Stimulated activated CD8-positive, alpha-beta memory T cell treated with anti-CD3 and anti-CD28 coated beads, Interleukin-2, amount 100 ng/mL, for 48 hours (primary cell): ENCODE results near the gene LIPA.
"Not testable (repeated sequence)": the region's sequence is repeated elsewhere in the genome, so short reads cannot be mapped to it uniquely, and the experiment has no call there.

ENCODE experiments used
- DNase-seq, 2 donors: peaks; one replicate each; pipeline ENCODE4 v3.0.0-alpha.2; 2020; ENCODE audit warnings: low read depth in 2 of 2

The LIPA gene

GRCh38 chr10:89207801-89208551, 43.6 kb downstream of the LIPA start:
- peak in 1 of 2 donors; percentile 5 for DNase-seq

DNA sequence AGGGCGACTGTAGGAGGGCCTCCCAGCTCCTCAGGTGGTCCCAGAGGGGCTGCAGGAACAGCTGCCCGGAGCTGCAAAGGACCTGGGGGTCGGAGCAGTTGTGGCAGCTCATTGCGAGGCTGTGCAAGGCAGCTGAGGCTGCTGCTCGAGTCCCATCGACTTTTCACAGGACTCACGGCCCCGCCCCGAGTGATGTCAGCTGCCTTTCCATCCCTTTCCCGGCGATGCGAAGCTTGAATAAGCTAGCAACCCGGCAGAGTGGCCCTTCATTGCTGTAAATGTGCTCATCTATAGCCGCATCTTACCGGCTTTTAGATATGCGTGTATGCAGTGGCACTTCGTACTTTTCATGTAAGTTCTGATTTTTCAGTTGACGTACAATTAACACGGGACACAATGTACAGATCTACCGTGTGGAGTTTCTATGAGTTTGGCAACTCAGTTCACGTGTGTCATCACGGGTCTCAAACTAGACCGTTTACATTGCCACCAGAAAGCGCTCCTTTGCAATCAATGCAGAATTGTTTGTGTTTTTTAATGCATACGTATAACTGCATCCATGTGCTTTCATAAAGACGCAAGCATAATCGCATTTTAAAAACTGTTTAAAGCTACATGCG, 44.3 kb downstream of the LIPA start, which contains the start of gene CH25H:
Gene CH25H (minus strand): TSS at position 137 of the 620 bp plus-strand sequence. CDS start 25 bp downstream, at position 112.
- peak; percentile 32 to 50 for DNase-seq

DNA sequence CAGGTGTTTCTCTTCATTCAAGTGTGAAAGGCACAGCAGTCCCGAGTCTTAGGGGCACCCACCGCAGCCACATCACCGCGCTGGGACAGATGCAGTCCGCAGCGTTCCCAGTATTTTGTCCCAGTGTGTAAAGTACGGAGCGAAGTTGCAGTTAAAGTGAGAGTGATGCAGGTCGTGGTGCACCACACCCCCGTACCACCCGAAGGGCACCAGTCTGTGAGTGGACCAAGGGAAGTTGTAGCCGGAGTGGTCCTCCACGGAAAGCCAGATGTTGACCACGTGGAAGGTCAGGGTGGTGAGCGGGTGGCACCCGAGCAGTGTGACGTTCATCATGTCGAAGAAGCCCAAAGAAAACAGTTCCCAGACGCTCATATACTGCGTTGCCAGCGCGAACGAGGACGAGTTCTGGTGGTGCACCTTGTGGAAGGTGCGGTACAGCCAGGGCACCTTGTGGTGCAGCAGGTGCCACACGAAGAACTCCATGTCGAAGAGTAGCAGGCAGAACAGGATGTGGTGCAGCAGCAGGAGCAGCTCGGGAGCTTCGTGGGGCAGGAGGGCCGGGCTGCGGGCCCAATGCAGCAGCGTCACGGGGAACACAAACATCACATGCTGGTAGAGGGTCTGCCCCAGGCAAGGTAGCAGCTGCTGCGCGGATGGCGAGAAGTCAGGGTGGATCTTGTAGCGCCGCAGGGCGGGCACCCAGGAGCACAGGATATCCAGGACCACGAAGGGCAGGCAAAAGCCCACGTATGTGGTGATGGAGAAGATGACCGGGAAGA, 45.0 kb downstream of the LIPA start:
- peak in 1 of 2 donors; percentile 8 for DNase-seq

DNA sequence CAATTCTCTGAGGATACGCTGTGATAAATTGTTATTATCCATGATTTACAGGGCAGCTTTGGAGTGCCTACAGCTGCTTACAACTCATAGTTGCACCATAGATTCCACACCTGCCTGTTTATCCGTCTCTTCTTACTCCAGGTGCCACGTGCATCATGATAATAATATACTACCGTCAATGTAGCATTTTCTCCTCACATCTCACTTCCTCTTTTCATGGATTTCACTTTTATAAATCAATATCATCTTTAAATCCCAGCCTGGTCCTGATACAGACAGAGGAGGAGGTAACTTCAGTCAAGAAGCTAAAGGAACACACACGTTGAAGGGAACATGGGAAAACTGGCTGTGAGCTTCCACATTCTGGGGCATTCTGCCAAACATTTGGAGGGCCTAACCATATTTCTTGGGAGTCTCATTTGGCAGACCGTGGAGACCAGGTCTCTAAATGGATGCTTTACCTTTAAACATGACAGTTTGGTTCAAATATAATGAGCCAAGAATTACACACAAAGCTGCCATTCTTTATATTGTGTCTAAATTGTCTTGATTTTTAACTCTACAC, 46.9 kb downstream of the LIPA start:
- DNase-seq = no peak

GRCh38 chr10:89203237-89203636, 48.3 kb downstream of the LIPA start:
- no peak for DNase-seq

DNA sequence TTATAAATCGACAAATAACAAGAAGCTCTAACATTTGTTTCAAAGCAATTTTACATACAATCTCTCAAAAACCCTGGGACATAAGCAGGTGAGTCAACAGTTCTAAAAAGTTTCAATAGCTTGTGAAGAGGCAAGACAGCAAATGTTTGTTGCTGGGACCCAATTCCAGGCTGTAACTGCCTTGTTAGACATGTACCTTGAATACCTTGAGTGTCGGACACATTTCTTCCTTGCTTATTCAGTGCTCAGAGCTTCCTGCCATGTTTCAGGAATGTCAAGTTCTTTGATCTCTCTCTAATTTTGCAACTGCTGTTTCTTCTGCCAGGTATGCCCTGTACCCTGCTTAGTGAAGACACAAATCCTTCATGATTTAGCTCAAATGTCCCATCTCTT, 49.5 kb downstream of the LIPA start:
- DNase-seq = no peak

DNA sequence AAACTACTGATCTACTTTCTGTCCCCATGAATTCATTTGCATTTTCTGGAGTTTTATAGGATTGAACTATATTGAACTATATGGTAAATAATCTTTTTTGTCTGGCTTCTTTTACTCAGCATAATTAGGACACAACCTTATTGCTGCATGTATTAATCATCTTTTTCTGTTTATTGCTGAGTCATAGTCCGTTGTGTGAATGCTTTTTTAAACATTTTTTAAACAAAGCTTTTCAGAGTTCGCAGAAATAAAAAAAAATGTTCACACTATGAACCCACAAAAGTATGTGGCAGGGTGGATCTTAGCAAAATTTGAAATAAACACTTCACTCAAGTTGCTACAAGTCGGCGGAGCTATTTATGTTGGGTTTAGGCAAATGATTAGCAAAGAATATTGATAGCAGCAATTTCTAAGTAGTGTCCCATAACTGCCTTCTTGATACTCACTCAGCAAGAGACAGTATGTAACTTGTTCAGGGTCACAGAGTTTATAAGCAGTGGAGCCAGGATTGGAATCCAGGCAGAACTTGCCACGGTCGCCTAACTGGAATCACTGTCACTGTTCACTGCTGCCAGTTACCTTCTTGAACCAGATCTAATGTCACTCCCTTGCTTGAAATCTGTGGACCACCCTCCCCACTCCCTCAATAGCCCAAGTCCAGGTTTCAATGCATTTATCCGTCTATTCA, 50.1 kb downstream of the LIPA start:
- no peak for DNase-seq

- no peak for DNase-seq
These were observed 54.1 kb downstream of the LIPA start for GRCh38 chr10:89197473-89197872.

GRCh38 chr10:89191301-89191700, 60.3 kb downstream of the LIPA start:
- DNase-seq = not testable (repeated sequence)

DNA sequence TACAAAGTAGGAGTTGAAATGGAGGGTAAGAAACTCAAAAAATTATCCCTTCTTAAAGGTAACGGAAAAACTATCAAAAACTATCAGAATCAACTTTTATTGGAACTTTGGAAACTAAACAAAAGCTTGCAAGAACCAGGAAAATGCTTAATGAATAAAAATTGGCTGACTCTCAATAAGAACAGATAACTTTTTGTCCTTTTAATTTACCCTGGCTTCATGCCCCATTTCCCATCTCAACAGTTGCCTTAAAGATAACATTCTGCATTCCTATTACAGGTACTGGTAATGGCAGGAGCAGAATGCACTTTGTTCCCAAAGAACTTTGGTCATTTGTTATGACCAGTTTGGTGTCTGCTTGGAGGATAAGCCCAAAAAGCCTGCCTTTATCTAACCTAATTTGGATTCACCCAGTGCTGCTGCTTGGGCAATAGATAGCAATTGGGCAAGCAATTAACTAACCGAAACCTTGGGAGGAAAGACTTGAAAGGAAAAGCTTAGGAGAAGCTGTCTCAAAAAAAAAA, 62.3 kb downstream of the LIPA start:
- DNase-seq = no peak

GRCh38 chr10:89185658-89186057, 65.9 kb downstream of the LIPA start:
- no peak for DNase-seq

DNA sequence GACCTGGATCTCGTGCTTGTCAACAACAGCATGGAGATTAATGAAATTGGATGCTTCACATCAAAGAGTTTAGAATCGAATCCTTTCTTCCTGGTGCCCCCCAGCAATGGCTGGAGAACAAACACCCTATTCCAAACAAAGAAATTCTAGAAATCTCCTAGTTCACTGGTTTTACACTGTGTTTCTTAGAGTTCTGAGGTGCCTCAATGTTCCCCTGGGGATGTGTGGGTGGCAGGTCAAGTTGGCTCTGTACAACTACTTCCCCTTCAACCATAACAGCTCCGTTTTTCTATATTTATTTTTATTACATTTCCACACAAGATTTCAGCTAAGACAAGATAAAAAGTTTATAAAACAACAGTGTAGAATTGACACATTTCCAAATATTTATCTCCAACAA, 66.9 kb downstream of the LIPA start:
- no peak for DNase-seq

- no peak for DNase-seq
These were observed 68.0 kb downstream of the LIPA start for GRCh38 chr10:89183571-89183970.

- DNase-seq = no peak
These were observed 68.7 kb downstream of the LIPA start for GRCh38 chr10:89182894-89183293.

DNA sequence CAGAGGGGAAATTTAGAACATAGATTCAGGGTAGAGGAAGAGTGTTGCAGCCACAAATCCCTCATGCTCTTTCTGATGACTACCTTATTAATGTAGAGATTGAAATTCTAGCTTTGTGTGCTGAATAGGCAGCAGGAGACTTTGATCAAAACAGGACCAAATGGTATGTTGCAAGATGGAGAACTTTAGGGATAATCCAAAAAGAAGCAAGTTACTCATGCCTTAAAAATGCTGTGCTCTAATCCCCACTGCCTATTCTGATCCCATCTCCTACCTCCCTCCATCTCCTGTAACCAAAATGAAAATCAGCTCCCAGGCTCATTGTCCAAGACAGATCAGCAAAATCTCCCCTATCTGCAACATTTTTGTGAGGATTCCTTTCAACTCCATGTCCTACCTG, 75.8 kb downstream of the LIPA start:
- no peak for DNase-seq

DNA sequence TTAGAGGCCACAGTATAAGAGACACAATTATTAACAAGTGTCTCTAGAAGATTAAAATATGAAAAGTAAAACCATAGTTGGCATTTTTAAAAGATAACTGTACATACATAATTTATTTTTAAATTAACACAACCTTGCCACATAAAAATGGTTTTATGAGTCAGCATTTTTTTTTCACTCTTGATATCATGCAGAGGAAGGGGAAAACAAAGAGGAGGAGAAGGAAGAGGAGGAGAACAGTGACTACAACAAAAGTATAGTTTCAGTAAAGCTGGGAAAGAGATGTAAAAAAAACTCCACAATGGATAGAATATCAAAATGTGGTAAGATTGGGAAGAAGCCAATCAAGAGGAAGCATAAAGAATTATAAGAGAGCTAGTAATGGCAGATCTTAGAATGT, 78.5 kb downstream of the LIPA start:
- no peak for DNase-seq

DNA sequence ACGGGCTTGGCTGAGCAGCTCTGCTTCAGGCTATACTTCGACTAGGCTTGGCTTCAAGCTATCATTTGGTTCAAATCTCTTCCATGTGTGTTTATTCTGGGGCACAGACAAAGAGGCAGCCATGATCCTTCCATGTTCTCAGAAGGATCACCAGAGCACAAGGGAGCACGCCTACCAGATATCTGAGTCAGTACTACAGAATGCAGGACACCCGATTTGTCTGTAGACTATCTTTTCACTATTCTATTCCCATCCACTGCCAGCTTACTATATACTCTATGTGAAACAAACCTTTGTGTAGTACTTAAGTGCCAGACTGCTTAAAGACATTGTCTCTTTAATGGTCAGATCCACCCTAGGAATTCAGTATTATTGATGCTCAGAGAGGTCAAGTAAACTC, 79.6 kb downstream of the LIPA start:
- DNase-seq = no peak

DNA sequence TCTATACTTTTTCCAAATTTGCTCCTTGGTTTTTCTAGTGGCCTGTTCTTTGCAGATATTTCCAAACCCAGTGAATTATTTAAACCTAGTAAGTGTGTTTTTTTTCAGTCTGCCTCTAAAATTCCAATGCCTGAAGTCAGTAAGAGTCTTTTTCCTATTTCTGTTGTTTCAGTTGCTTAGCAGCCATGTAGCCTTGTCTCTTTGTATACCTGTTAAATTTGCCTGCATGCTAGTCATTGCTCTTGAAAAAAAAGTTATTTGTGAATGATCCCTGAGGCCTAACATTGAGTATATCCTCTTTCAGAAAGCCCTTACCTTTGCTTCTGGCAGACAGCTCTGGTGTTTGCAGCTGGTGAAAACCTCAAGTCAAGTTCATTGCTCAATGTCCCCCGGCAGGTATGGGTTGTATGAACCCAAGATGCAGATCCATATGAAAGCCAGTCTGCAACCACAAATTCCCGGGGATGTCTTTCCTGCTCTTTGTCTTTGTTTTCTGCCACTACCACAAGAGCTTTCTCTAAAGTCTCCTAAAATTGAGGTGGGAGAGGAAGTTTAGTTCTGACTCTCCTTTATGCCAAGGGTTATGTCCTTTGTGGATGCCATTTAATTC, 80.2 kb downstream of the LIPA start:
- DNase-seq = no peak

DNA sequence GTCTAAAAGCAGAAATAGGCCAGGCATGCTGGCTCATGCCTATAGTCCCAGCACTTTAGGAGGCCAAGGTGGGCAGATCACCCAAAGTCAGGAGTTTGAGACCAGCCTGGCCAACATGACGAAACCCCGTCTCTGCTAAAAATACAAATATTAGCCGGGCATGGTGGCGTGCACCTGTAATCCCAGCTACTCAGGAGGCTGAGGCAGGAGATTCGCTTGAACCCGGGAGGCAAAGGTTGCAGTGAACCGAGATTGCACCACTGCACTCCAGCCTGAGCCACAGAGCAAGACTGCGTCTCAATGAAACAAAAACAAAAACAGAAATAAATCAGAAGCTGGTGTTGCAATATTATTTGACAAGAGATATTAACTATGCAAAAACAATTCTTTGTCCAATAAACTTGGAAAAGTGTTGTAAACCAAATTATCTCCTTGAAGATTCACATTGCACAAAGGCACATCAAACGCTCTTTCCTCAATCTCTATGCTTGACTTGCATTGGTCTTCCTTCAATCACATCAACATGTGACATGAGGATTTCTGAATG, 83.1 kb downstream of the LIPA start:
- not testable (repeated sequence) for DNase-seq

- DNase-seq = no peak
These were observed 83.7 kb downstream of the LIPA start for GRCh38 chr10:89167915-89168314.

DNA sequence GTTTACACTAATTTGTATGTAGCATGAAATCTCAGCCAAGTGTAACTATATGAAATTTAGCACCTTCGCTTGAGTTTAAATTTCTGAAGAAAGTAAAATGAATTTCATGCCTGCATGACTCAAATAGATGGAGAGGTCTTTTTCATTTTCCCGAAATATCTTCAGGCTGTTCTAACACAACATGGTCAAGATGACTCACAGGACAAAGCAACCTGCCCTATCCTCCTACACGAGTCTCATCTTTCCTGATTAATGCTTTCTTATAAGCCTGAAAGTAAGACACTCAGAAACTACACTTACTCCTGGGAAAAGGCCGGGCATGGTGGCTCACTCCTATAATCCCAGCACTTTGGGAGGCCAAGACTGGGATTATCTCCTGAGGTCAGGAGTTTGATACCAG, 85.7 kb downstream of the LIPA start:
- no peak for DNase-seq
